Endothelial cell of umbilical vein (primary cell): Measurements from ENCODE around the gene FRY.

Experiments
- CTCF ChIP-seq, 2 donors: IDR thresholded peaks; 1 replicate in 1 of 2; 2 replicates in 1 of 2; pipeline ENCODE4 v1.5.1; 2011; ENCODE audit warnings: low read length in 2 of 2, mild to moderate bottlenecking in 2 of 2, moderate library complexity in 2 of 2, control low read depth in 1 of 2, inconsistent platforms in 1 of 2, low read depth in 1 of 2; ENCODE audit not compliant: insufficient read depth in 1 of 2; ENCODE audit errors: extremely low read depth in 1 of 2
- MYC ChIP-seq: IDR thresholded peaks from one replicate; pipeline ENCODE4 v1.6.1; 2011; ENCODE audit warnings: mild to moderate bottlenecking, low read depth, low read length
- POLR2AphosphoS5 ChIP-seq: IDR thresholded peaks from 2 replicates; pipeline ENCODE4 v1.6.1; 2012; ENCODE audit warnings: low read depth, mild to moderate bottlenecking, control low read depth, low read length, moderate library complexity; ENCODE audit not compliant: insufficient read depth

GRCh38 chr13:32159137-32159869 is 127.7 kb downstream of the FRY start:
- no peak for TF ChIP-seq CTCF (IDR thresholded peaks at IDR 0.05; ENCODE audit: extremely low read depth in 1 of 2, insufficient read depth in 1 of 2, low read depth in 1 of 2, low read length in 2 of 2)
- no peak for TF ChIP-seq POLR2AphosphoS5
- TF ChIP-seq MYC: no peak
